ENCODE data around the gene CCDC80.

Gene CCDC80

DNA sequence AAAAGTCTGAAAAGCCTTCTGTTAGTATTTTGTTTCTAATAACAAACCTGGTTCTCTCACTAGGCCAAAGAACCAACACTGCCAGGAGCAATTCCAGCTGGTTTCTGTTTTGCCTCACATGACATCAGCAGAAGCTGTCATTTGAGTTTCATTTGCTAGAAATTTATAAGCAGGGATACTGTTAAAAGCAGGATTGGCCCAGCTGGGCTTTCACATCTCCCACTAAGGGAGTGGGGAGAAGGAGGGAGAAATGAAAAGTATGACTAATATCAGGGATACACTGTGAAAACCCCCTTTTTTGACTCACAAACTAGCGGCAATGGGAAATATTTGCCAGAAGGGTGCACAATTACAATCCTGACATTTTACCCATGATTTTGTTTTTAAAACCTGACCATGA is 5.3 kb downstream of the CCDC80 start:
- H3K79me2 ChIP-seq (ENCODE audit: insufficient read depth, low read length), result no peaks in the 10 kb centered on the region
- no peaks in the 10 kb centered on the region for H4K20me1 ChIP-seq (ENCODE audit: insufficient read depth, low read length)
- no peaks in the 10 kb centered on the region for H3F3A ChIP-seq (ENCODE audit: insufficient read depth, low read length)
- no peaks in the 10 kb centered on the region for H3K9me2 ChIP-seq (ENCODE audit: low read depth, low read length)
- H3K4me2 ChIP-seq (ENCODE audit: low read length), result no peak overlapping the region
- H3K4me3 ChIP-seq (ENCODE audit: low read depth, low read length, poor library complexity, severe bottlenecking), result no peak overlapping the region
- no peaks in the 10 kb centered on the region for H3K36me3 ChIP-seq (ENCODE audit: insufficient read depth, low read length)
- TF ChIP-seq, protein P1, sequence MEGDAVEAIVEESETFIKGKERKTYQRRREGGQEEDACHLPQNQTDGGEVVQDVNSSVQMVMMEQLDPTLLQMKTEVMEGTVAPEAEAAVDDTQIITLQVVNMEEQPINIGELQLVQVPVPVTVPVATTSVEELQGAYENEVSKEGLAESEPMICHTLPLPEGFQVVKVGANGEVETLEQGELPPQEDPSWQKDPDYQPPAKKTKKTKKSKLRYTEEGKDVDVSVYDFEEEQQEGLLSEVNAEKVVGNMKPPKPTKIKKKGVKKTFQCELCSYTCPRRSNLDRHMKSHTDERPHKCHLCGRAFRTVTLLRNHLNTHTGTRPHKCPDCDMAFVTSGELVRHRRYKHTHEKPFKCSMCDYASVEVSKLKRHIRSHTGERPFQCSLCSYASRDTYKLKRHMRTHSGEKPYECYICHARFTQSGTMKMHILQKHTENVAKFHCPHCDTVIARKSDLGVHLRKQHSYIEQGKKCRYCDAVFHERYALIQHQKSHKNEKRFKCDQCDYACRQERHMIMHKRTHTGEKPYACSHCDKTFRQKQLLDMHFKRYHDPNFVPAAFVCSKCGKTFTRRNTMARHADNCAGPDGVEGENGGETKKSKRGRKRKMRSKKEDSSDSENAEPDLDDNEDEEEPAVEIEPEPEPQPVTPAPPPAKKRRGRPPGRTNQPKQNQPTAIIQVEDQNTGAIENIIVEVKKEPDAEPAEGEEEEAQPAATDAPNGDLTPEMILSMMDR (IDR thresholded peaks at IDR 0.05; ENCODE audit: low read length), result no peak
- TF ChIP-seq EZH2 (IDR thresholded peaks at IDR 0.05; ENCODE audit: borderline replicate concordance, low read length), result no peak
- H2AFZ ChIP-seq (ENCODE audit: low read length), result no peak overlapping the region
- no peak overlapping the region for H3K9ac ChIP-seq (ENCODE audit: low read length)
- H3K27ac ChIP-seq (ENCODE audit: low read depth, low read length, poor library complexity, severe bottlenecking), result no peak overlapping the region
- no peaks in the 10 kb centered on the region for H3K9me3 ChIP-seq (ENCODE audit: low read length)
- H3K27me3 ChIP-seq (ENCODE audit: insufficient read depth, low read length), result no peaks in the 10 kb centered on the region
- no peaks in the 10 kb centered on the region for H3K4me1 ChIP-seq (ENCODE audit: insufficient read depth, low read length, severe bottlenecking)

DNA sequence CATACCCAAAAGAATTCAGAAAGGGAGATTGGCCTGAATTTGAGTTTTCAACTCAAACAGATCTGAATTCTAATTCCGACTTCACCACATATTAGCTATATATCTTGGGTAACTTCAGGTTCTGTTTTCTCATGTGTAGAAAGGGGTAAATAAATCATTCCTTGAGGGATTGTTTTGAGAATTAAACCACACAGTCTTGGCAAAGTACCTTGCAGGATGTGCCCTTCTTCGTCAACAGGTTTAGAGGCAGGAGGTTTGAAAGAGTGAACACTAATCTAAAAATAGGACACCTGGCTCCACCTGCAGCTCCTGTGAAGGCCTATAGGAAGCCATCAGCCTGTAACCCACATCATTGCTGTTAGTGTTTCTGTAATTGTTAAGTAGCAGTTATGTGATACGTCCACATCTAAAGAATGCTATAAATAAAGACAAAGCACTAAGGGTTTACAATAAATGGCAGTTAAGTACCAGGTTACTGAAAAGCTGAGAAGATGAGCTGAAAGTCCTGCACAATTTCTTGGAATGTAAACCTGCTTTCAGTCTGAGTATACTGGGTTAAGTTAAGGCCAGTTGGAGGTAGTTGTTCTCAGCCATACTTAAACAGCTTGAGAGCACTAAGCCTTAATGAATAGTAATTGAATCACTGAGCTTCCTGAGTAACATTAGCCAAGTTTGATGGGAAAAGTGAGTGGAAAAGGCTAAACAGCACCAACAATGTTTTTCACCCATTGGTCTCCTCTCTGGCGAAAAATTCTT is 6.0 kb downstream of the CCDC80 start:
- no peak for TF ChIP-seq EZH2 (IDR thresholded peaks at IDR 0.05; ENCODE audit: borderline replicate concordance, low read length)
- no peak overlapping the region for H3K9ac ChIP-seq (ENCODE audit: low read length)
- no peaks in the 10 kb centered on the region for H3K9me3 ChIP-seq (ENCODE audit: low read length)
- H3K27me3 ChIP-seq (ENCODE audit: insufficient read depth, low read length), result no peaks in the 10 kb centered on the region
- H3K9me2 ChIP-seq (ENCODE audit: low read depth, low read length), result no peaks in the 10 kb centered on the region
- H3K4me1 ChIP-seq (ENCODE audit: insufficient read depth, low read length, severe bottlenecking), result no peaks in the 10 kb centered on the region
- no peak overlapping the region for H3K4me2 ChIP-seq (ENCODE audit: low read length)
- H3F3A ChIP-seq (ENCODE audit: insufficient read depth, low read length), result no peaks in the 10 kb centered on the region
- no peak overlapping the region for H3K27ac ChIP-seq (ENCODE audit: low read depth, low read length, poor library complexity, severe bottlenecking)
- no peaks in the 10 kb centered on the region for H3K79me2 ChIP-seq (ENCODE audit: insufficient read depth, low read length)
- H3K4me3 ChIP-seq (ENCODE audit: low read depth, low read length, poor library complexity, severe bottlenecking), result no peak overlapping the region
- no peak overlapping the region for H2AFZ ChIP-seq (ENCODE audit: low read length)
- no peaks in the 10 kb centered on the region for H3K36me3 ChIP-seq (ENCODE audit: insufficient read depth, low read length)
- H4K20me1 ChIP-seq (ENCODE audit: insufficient read depth, low read length), result no peaks in the 10 kb centered on the region

DNA sequence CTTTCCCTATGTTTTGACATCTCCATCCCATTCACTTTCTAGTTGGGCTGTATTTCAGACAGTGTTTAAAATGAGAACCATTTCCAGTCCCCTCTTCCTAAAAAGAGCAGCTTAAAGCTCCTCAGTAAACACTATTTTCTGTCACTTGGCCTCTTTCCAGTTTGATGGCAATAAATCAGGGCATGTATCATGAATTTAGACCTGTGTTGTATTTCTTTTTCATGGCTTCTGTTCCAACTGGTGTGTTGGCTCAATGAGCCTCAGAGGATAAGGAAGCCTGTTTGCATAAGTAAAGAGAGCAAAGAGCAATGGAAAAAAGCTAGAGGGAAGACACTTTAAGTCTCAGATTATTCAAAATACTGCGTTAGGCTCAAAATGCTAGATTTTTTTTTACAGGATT is 7.2 kb downstream of the CCDC80 start:
- no peak overlapping the region for H3K4me3 ChIP-seq (ENCODE audit: low read depth, low read length, poor library complexity, severe bottlenecking)
- H3K9me3 ChIP-seq (ENCODE audit: low read length), result no peaks in the 10 kb centered on the region
- H3K9ac ChIP-seq (ENCODE audit: low read length), result no peak overlapping the region
- no peaks in the 10 kb centered on the region for H3K36me3 ChIP-seq (ENCODE audit: insufficient read depth, low read length)
- H3K79me2 ChIP-seq (ENCODE audit: insufficient read depth, low read length), result no peaks in the 10 kb centered on the region
- H4K20me1 ChIP-seq (ENCODE audit: insufficient read depth, low read length), result no peaks in the 10 kb centered on the region
- H2AFZ ChIP-seq (ENCODE audit: low read length), result no peak overlapping the region
- no peak overlapping the region for H3K4me2 ChIP-seq (ENCODE audit: low read length)
- TF ChIP-seq, protein P1 (IDR thresholded peaks at IDR 0.05; ENCODE audit: low read length), result no peak
- TF ChIP-seq EZH2 (IDR thresholded peaks at IDR 0.05; ENCODE audit: borderline replicate concordance, low read length), result no peak
- H3K9me2 ChIP-seq (ENCODE audit: low read depth, low read length), result no peaks in the 10 kb centered on the region
- H3K4me1 ChIP-seq (ENCODE audit: insufficient read depth, low read length, severe bottlenecking), result no peaks in the 10 kb centered on the region
- no peak overlapping the region for H3K27ac ChIP-seq (ENCODE audit: low read depth, low read length, poor library complexity, severe bottlenecking)
- H3F3A ChIP-seq (ENCODE audit: insufficient read depth, low read length), result no peaks in the 10 kb centered on the region
- no peaks in the 10 kb centered on the region for H3K27me3 ChIP-seq (ENCODE audit: insufficient read depth, low read length)

DNA sequence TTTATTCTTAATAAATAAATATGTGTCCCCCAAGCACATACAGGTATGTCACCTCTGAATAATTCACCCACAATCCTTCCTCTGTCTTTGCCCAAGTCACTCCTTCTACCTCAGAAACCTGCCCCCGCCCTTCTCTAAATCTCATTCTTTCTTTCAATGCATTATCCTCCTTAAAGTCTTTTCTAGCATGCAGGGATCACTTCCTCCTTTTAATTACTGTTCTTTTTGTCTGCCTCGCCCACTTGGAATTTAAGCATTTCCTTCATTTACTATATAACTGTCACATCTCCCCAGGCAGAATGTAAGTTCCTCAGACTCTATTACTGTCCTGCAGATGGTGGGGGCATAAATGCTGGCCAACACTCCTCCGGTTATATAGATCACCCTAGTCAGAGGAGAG is 7.8 kb downstream of the CCDC80 start:
- Histone ChIP-seq H3K27me3 (ENCODE audit: insufficient read depth, low read length) (no peaks in the 10 kb centered on the region), H3F3A (ENCODE audit: insufficient read depth, low read length) (no peaks in the 10 kb centered on the region), H3K9me3 (ENCODE audit: low read length) (no peaks in the 10 kb centered on the region), H3K9ac (ENCODE audit: low read length) (no peak overlapping the region), H3K4me1 (ENCODE audit: insufficient read depth, low read length, severe bottlenecking) (no peaks in the 10 kb centered on the region), H3K79me2 (ENCODE audit: insufficient read depth, low read length) (no peaks in the 10 kb centered on the region), H3K9me2 (ENCODE audit: low read depth, low read length) (no peaks in the 10 kb centered on the region), H3K36me3 (ENCODE audit: insufficient read depth, low read length) (no peaks in the 10 kb centered on the region), H4K20me1 (ENCODE audit: insufficient read depth, low read length) (no peaks in the 10 kb centered on the region), H3K4me3 (ENCODE audit: low read depth, low read length, poor library complexity, severe bottlenecking) (no peak overlapping the region), H3K27ac (ENCODE audit: low read depth, low read length, poor library complexity, severe bottlenecking) (no peak overlapping the region), H2AFZ (ENCODE audit: low read length) (no peak overlapping the region), H3K4me2 (ENCODE audit: low read length) (no peak overlapping the region)
- TF ChIP-seq, protein P1 (IDR thresholded peaks at IDR 0.05; ENCODE audit: low read length), result no peak
- no peak for TF ChIP-seq EZH2 (IDR thresholded peaks at IDR 0.05; ENCODE audit: borderline replicate concordance, low read length)

Data from OCI-LY1 (cell line).